LHCN-M2 (cell line): ENCODE data around the gene ATF1. TPM values are rescaled to one million over a fixed set of nuclear protein-coding genes. Genes with fewer than 3 reads are reported as not detected.
"Not testable (repeated sequence)": the region's sequence is repeated elsewhere in the genome, so short reads cannot be mapped to it uniquely, and the experiment has no call there.

Experiments used
- DNase-seq: peaks from one replicate; pipeline ENCODE4 v3.0.0-alpha.2; 2012; ENCODE audit warnings: low read depth
- total RNA-seq: library from RNA; depleted of rRNA; stranded (reverse); fragments of >200 nt; gene quantifications from 2 replicates; pipeline ENCODE4 v1.2.3, GENCODE V29; 2014; rRNA removed

The ATF1 gene
- total RNA-seq, 1 experiment from 2014 or later, result 22.0 TPM

- DNase-seq, result not testable (repeated sequence)
Observed at GRCh38 chr12:50855679-50856078, 91.8 kb downstream of the ATF1 start.

GRCh38 chr12:50859621-50860310, 95.9 kb downstream of the ATF1 start:
- no peak for DNase-seq

GRCh38 chr12:50862316-50862715, 98.4 kb downstream of the ATF1 start:
- peak; percentile 58 for DNase-seq

- DNase-seq, result no peak
Observed at GRCh38 chr12:50865266-50865665, 101.4 kb downstream of the ATF1 start.

GRCh38 chr12:50868881-50869280, 105.0 kb downstream of the ATF1 start:
- DNase-seq, result not testable (repeated sequence)

Other genes starting within 250 kb of the ATF1 start
- not detected in 2 replicates for gene TMPRSS12, start 78.8 kb downstream of the ATF1 start, total RNA-seq
- gene HIGD1C, start 188.4 kb downstream of the ATF1 start, total RNA-seq, result not detected in 2 replicates